Measurements from ENCODE around the gene EBF3.

EBF3 gene

GRCh38 chr10:129912166-129912917 is 51.7 kb downstream of the EBF3 start:
- no peak for DNase-seq (ENCODE audit: low read depth in 1 of 2, low spot score in 1 of 2)

- no peak for DNase-seq (ENCODE audit: low read depth in 1 of 2, low spot score in 1 of 2)
Measured at GRCh38 chr10:129911451-129912165, 52.5 kb downstream of the EBF3 start.

GRCh38 chr10:129910861-129911260 is 53.2 kb downstream of the EBF3 start:
- DNase-seq (ENCODE audit: low read depth in 1 of 2, low spot score in 1 of 2) = no peak

DNA sequence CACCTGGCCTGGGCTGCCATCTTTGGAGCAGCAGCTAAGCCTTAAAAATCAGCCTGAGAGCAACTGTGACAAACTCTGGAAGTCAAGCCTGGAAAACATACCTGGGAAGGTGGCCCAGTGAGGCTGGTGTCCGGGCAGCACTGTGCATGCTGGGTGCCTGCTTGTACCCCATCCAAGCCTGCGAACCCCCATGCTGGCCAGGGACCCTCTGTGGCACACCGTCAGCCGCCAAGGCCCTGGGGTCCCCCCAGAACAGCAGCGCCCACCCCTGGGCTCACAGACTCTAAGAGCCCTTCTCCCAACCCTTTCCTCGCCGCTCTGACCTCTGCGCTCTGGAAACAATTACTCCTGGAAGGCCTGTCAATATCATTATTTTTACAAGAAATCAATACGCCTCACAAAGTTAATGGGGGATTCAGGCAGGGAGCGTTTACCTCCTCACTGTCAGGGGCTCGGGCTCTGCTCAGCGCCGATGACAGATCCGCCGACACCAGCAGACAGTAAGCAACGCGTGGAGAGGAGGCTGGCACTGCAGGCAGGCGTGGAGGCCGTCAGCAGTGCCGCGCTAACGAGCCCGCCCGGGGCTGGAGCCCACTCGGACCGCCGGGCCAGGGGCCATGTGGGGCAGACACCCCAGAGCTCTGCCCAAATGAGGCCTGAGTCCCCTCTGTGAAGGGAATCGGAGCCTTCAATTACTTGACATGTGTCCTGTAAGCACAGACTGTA is 54.4 kb downstream of the EBF3 start:
- no peak for DNase-seq (ENCODE audit: low read depth in 1 of 2, low spot score in 1 of 2)

- DNase-seq (ENCODE audit: low read depth in 1 of 2, low spot score in 1 of 2) = no peak
Measured at GRCh38 chr10:129909080-129909479, 55.0 kb downstream of the EBF3 start.

- DNase-seq (ENCODE audit: low read depth in 1 of 2, low spot score in 1 of 2) = no peak
Measured at GRCh38 chr10:129908406-129908805, 55.7 kb downstream of the EBF3 start.

DNA sequence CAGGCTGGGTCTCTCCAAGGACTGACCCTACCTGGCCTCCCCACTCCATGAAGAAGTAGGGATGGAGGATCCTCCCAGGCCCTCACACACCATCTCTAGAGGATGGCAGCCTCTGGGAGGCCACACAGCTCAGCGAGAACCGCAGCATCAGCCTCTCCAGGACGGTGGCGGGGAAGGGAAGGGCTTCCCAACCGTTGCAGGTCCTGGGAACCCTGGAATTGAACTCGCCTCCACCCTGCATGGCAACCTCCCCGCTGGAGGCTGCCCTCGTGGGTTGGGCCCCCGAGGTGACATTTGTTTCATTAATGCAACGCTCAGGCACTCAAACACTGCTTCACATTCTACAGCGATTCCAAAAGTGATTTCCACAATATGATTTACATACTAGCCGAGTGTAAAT is 58.5 kb downstream of the EBF3 start:
- DNase-seq (ENCODE audit: low read depth in 1 of 2, low spot score in 1 of 2) = no peak

DNA sequence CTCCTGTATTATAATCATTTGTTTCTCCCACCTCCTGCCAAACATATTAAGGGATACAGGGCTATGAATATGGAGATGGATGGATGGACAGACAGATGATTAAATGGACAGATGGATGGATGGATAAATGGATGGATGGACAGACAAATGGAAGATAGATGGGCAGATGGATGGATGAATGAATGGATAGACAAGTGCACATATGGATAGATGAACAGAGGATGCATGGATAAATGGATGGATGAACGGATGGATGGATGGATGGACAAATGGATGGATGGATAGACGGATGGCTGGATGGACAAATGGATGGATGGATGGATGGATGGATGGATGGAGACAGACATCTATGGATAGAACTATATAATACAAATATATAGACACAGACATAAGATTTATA is 59.8 kb downstream of the EBF3 start:
- DNase-seq (ENCODE audit: low read depth in 1 of 2, low spot score in 1 of 2) = no peak

GRCh38 chr10:129901389-129902006 is 62.6 kb downstream of the EBF3 start:
- DNase-seq (ENCODE audit: low read depth in 1 of 2, low spot score in 1 of 2) = no peak

DNA sequence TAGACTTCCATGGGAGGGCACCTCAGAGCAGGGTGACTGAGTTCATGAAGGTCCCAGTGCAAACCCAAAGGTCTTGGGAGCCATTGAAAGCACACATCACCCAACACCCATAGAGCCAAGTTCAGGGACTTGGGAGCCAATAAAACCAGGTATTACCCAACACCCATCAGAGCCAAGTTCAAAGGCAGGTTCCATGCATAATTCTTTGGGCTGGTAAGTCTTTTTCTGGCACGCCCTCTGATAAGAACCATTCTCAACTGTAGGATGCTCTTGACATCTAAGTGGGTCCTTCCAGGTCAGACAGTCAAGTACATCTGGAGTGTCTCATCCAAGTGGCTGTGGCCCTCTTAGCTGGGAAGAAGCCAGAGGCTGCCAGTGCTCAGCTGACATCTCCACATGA is 63.2 kb downstream of the EBF3 start:
- no peak for DNase-seq (ENCODE audit: low read depth in 1 of 2, low spot score in 1 of 2)

GRCh38 chr10:129899276-129900130 is 64.6 kb downstream of the EBF3 start:
- no peak for DNase-seq (ENCODE audit: low read depth in 1 of 2, low spot score in 1 of 2)

- no peak for DNase-seq (ENCODE audit: low read depth in 1 of 2, low spot score in 1 of 2)
Measured at GRCh38 chr10:129898706-129899268, 65.3 kb downstream of the EBF3 start.

DNA sequence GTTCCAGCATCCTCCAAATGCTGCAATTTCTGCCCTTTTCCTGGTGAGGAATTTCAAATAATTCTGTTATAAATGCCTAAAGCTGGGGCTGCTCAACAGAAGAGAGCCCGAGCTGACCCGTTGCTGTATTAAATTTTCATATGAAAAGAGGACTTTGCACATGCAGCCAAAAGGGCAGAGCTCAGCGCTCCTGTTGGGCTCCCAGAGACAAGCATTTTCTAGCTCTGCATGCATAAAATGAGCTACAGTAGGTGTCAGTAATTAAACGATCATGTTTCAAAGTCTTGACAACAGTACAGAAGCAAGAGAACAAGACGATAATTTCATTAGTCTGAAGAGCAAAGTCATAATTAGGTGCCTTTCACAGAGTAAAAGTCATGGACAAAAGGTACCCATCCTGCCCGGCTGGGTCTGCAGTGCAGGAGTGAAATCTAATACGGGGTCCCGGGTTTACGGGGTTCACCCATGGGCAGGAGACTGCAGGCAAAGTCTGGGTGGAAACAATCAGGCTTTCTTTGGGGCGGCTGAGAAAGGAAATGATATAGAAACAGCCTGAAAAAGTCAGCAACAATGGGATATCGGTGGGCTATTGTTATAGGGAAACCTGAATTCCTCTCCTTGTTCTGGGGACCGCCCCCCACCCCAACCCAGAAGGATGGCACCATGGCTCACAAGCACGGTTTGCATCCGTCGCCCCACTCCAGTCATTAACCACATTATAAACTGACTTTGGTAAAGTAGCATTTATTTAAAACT is 66.0 kb downstream of the EBF3 start:
- DNase-seq (ENCODE audit: low read depth in 1 of 2, low spot score in 1 of 2) = no peak

- DNase-seq (ENCODE audit: low read depth in 1 of 2, low spot score in 1 of 2) = no peak
Measured at GRCh38 chr10:129896860-129897200, 67.2 kb downstream of the EBF3 start.

- no peak for DNase-seq (ENCODE audit: low read depth in 1 of 2, low spot score in 1 of 2)
Measured at GRCh38 chr10:129896136-129896859, 67.8 kb downstream of the EBF3 start.

- no peak for DNase-seq (ENCODE audit: low read depth in 1 of 2, low spot score in 1 of 2)
Measured at GRCh38 chr10:129895811-129896135, 68.3 kb downstream of the EBF3 start.

GRCh38 chr10:129894698-129895097 is 69.4 kb downstream of the EBF3 start:
- DNase-seq (ENCODE audit: low read depth in 1 of 2, low spot score in 1 of 2) = no peak

- DNase-seq (ENCODE audit: low read depth in 1 of 2, low spot score in 1 of 2) = no peak
Measured at GRCh38 chr10:129893104-129894089, 70.7 kb downstream of the EBF3 start.
